LHCN-M2 (cell line): ENCODE results near the gene SPIN1. TPM values are rescaled to one million over a fixed set of nuclear protein-coding genes. Genes with fewer than 3 reads are reported as not detected.

Experiments used
- DNase-seq: peaks from one replicate; pipeline ENCODE4 v3.0.0-alpha.2; 2012; ENCODE audit warnings: low read depth
- total RNA-seq: library from RNA; depleted of rRNA; stranded (reverse); fragments of >200 nt; gene quantifications from 2 replicates; pipeline ENCODE4 v1.2.3, GENCODE V29; 2014; rRNA removed

The SPIN1 gene
- total RNA-seq, 1 experiment from 2014 or later = 113 TPM

- no peak for DNase-seq
Measured at GRCh38 chr9:88497224-88497623, 109.0 kb downstream of the SPIN1 start.

GRCh38 chr9:88498880-88499279 is 110.6 kb downstream of the SPIN1 start:
- DNase-seq = no peak

GRCh38 chr9:88501086-88501485 is 112.8 kb downstream of the SPIN1 start:
- peak; percentile 17 for DNase-seq

GRCh38 chr9:88502552-88503034 is 114.3 kb downstream of the SPIN1 start:
- DNase-seq = no peak

- no peak for DNase-seq
Measured at GRCh38 chr9:88503081-88503844, 115.0 kb downstream of the SPIN1 start.

GRCh38 chr9:88503845-88504764 is 115.9 kb downstream of the SPIN1 start:
- DNase-seq = no peak

- DNase-seq = no peak
Measured at GRCh38 chr9:88508326-88508725, 120.1 kb downstream of the SPIN1 start.

GRCh38 chr9:88511906-88512305 is 123.7 kb downstream of the SPIN1 start:
- no peak for DNase-seq

GRCh38 chr9:88514247-88514646 is 126.0 kb downstream of the SPIN1 start:
- no peak for DNase-seq

- no peak for DNase-seq
Measured at GRCh38 chr9:88521308-88521707, 133.1 kb downstream of the SPIN1 start.

- no peak for DNase-seq
Measured at GRCh38 chr9:88522360-88522759, 134.1 kb downstream of the SPIN1 start.

- DNase-seq = peak; percentile 77
Measured at GRCh38 chr9:88523056-88523455, 134.8 kb downstream of the SPIN1 start.

GRCh38 chr9:88524911-88525310 is 136.7 kb downstream of the SPIN1 start:
- DNase-seq = no peak

GRCh38 chr9:88527618-88528017 is 139.4 kb downstream of the SPIN1 start:
- DNase-seq = no peak

Other genes starting within 250 kb of the SPIN1 start
- gene SPATA31C2, start 250.0 kb upstream of the SPIN1 start, total RNA-seq = not detected in 2 replicates
- 1.7 and 2.5 TPM in 2 replicates for gene NXNL2, start 146.7 kb downstream of the SPIN1 start, total RNA-seq